HG02623 (cell line): ENCODE data around the gene ENHO.
"Not testable (repeated sequence)": the region's sequence is repeated elsewhere in the genome, so short reads cannot be mapped to it uniquely, and the experiment has no call there.

ENCODE experiments used
- ATAC-seq: cut with Tn5 transposase; IDR thresholded peaks from one replicate; pipeline ENCODE4 v1.9.1; 2021; ENCODE audit warnings: moderate library complexity; ENCODE audit not compliant: unreplicated experiment

The ENHO gene

GRCh38 chr9:34532041-34532440 lies 9.3 kb upstream of the ENHO start:
- not testable (repeated sequence) for ATAC-seq

- ATAC-seq, result no peak
Measured at GRCh38 chr9:34526026-34526425, 3.2 kb upstream of the ENHO start.

GRCh38 chr9:34524349-34524748 lies 1.6 kb upstream of the ENHO start:
- no peak for ATAC-seq

GRCh38 chr9:34522091-34522887 lies 501 bp downstream of the ENHO start:
- ATAC-seq, result no peak

GRCh38 chr9:34521406-34522045 lies 1.3 kb downstream of the ENHO start:
- ATAC-seq, result no peak

- no peak for ATAC-seq
Measured at GRCh38 chr9:34520505-34521385, 2.0 kb downstream of the ENHO start.

- ATAC-seq, result no peak
Measured at GRCh38 chr9:34520096-34520495, 2.7 kb downstream of the ENHO start.

GRCh38 chr9:34519321-34520020 lies 3.3 kb downstream of the ENHO start:
- no peak for ATAC-seq

- ATAC-seq, result no peak
Measured at GRCh38 chr9:34518896-34519295, 3.9 kb downstream of the ENHO start.

GRCh38 chr9:34518110-34518616 lies 4.6 kb downstream of the ENHO start:
- no peak for ATAC-seq

GRCh38 chr9:34517185-34517584 lies 5.6 kb downstream of the ENHO start:
- ATAC-seq, result no peak

GRCh38 chr9:34515959-34516358 lies 6.8 kb downstream of the ENHO start:
- no peak for ATAC-seq

GRCh38 chr9:34514816-34515215 lies 8.0 kb downstream of the ENHO start:
- ATAC-seq, result no peak

GRCh38 chr9:34514401-34514800 lies 8.4 kb downstream of the ENHO start:
- no peak for ATAC-seq

GRCh38 chr9:34513567-34514214 lies 9.1 kb downstream of the ENHO start:
- ATAC-seq, result no peak

- no peak for ATAC-seq
Measured at GRCh38 chr9:34512131-34513078, 10.4 kb downstream of the ENHO start.

- ATAC-seq, result no peak
Measured at GRCh38 chr9:34510497-34511468, 12.0 kb downstream of the ENHO start.

- ATAC-seq, result no peak
Measured at GRCh38 chr9:34508951-34509350, 13.8 kb downstream of the ENHO start.
